HG03066 (cell line): ENCODE results near the gene HAS3.

Experiments used
- ATAC-seq: cut with Tn5 transposase; IDR thresholded peaks from one replicate; pipeline ENCODE4 v1.9.1; 2021; ENCODE audit warnings: low read depth; ENCODE audit not compliant: unreplicated experiment

Gene HAS3

DNA sequence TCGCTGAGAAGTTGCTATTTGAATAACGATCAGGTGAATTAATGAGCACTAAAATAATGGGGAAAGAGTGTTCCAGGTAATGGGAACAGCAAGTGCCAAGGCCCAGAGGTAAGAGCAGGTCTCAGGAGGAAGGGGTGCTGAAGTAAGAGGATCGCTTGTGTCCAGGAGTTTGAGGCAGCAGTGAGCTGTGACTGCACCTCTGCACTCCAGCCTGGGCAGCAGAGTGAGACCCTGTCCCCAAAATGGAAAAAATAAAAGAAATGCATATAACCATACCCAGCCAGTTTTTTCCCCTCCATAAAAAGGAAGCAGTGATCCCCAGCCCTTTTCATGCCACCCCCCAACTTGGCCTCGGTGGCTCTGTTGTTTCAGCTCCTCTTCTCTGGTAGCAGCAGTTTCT is 16.8 kb upstream of the HAS3 start:
- no peak for ATAC-seq

DNA sequence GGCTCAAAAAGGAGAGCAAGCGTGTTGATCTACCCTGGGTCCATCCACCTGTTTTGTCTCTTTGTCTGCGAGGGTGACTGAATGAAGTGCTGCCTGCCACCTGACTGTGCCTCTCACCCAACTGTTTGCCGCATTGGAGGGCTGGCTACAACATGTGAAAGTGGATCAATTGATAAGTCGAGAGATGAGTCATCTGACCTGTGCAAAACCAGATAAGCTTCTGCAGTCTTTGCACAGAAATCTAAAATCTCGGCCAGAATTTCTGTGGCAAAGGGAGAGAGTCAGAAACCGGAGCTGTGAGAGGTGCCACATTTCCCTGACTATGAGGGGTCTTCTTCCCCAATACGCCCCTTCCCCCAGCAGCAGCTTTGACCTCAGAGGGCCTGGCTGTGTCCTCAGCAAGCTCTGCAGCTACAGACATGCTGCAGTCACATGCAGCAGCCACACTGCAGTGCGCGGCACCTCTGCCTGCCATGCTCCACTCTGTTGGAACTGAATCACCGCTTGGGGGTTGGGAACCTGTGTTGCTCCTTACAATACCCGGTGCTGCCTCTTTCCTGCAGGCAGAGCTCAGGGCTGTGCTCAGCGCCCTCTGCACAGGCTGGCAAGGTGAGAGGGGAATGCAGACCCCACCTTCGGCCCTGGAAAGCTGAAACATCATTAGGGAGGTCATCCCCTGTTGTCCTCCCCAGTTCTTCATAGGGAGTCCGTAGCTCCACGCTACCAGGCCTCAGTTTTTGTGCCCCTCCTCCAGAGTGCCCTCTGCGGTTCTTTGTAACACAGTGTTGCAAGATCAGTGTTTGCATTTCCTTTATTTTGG is 16.2 kb upstream of the HAS3 start:
- ATAC-seq = no peak

DNA sequence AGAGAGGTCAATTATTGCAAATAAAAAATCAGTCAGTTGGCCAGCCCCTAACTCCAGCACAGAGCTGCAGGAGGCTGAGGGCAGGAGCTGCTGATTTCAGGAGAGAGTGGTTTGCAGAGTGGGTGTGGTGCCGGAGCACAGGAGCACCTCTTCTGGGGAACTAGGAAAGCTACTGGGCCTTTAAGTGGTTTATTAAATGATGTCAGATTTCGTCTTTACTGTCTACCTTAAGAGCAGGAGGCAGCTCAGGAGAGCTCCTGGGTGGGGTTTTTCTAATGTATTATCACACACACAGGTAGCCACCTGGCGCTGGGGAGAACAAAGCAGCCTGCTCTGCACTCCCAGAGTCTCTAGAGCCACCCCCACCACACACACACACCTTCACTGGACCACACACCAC is 11.5 kb upstream of the HAS3 start:
- ATAC-seq = no peak

DNA sequence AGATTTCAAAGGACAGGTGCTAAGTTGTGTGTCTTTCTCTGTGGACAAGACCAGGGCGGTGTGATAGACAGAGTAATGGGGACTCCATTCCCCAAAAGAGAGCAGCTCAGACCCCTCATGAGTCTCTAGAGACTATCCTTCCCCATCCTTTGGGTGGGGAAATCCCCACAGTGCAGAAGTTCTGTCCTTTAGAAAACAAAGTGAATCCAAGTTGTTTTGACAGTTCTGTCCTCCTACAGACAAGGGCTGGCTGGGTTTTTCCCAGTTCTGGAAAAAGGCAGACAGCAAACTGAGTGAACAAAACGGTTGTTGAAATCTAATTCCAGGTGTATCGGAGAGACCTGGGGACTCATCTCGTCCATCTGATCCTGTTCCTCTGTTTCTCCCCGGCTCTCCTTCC is 11.0 kb upstream of the HAS3 start:
- ATAC-seq = no peak

DNA sequence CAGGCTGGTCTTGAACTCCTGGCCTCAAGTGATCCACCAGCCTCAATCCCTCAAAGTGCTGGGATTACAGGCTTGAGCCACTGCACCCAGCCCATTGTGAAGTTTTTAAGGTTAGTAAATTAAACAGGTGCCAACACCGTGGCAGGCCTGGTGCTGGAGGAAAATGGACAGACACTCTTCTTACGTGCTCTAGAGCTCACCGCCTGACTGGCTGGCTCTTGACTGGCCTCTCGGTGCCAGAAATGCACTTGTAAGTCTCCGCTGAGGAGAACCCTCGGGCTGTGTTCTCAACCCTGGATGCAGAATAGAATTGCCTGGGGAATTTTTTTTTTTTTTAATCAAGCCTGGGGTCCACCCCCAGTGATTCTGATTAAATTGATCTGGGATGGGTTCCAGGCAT is 10.3 kb upstream of the HAS3 start:
- ATAC-seq = no peak

DNA sequence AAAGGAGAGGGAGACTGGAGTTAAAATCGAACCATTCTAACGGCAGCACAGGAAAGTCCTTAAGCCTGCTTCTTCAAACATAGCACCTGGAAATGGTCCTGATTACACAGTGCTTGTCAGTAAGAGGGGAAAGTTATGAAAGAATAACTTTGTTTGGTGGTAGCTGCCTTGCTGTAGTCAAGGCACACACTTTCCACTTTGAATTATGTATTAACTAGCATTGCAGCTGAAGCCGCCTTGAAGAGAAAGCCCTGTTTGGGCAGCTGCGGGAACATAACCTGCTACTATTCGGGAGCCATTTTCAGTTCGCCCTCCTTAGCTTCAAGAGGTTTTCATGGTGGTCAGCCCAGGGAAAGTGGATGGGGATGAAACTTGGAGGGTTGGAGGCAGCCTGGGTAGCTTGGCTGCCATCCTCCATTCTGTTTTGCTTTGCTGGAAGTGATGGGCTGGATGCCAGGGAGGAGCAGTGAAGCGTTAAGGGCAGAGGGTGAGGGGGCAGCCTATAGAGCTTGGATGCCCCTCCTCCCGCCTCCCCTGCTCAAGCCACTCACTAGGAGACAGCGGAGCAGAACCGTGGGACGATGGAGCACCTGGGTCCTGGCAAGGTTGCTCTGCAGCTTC is 5.3 kb upstream of the HAS3 start:
- no peak for ATAC-seq

DNA sequence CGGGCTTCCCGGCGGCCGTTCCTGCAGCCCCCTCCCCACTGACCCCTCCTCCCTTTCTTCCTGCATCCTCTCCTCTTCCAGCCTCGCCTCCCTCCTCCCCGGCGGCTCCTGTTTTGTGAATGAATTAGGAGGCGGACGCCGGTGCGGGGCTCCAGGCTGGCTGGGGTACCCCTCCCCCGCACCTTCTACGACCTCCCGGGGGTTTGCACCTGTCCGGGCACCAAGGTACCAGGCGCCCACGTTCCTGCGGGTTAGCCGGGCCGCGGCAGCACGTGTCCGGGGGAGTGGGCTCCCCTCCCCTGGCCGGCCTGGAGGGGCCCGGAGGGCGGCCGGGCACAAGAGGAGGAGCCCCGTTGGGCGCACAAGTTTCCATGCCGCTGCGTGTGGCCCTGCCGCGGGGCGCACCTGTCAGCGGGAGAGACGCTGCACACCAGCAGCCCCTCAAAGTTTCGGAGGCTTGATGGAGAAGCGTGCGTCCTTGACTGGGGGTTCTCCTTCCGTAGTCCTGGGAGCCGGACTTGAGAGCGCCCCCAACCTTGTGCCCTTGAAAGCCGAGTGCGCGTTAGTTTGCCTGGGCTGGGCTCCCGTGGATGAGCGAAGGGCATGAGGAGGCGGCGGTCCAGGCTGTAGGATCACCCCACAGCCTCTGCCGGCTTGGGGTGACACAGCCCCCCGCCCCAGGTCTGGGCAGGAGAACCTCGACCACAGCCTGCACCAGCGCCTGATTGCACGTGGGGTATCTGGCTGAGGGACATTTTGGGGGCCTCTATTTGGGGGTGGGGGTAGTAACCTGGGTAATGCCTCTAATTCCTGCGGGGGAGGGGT is 1.2 kb downstream of the HAS3 start:
- no peak for ATAC-seq

DNA sequence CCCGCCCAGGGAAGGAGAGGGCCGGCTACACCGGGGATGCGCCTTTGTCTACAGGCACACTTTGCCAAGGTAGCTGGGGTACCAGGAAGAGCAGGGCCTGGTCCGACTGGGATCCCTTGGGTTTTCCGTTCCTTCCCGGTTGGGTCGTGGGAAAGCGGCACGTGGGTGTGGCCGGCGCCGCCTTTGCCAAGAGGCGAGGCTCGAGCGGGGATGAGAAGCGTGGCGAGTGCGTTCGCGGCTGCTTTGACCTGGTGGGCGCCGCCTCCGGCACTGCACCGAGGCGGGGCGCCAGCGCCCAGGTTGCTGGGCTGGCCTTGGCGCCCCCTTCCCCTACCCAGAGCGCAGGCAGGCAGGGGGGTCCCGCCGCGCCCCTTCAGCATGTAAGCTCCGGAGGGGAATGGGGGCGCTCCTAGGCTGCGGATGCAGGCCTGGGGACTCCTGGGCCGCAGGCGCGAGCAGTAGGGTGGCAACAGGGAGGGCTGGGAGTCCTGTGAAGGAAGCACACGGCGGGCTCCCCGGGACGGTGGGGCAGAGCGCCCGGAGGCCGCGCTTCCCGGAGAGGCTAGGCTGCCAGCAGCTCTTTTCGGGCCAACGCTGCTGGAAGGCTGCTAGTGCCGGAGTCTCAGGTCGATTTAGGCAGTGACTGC is 2.0 kb downstream of the HAS3 start:
- ATAC-seq = no peak

DNA sequence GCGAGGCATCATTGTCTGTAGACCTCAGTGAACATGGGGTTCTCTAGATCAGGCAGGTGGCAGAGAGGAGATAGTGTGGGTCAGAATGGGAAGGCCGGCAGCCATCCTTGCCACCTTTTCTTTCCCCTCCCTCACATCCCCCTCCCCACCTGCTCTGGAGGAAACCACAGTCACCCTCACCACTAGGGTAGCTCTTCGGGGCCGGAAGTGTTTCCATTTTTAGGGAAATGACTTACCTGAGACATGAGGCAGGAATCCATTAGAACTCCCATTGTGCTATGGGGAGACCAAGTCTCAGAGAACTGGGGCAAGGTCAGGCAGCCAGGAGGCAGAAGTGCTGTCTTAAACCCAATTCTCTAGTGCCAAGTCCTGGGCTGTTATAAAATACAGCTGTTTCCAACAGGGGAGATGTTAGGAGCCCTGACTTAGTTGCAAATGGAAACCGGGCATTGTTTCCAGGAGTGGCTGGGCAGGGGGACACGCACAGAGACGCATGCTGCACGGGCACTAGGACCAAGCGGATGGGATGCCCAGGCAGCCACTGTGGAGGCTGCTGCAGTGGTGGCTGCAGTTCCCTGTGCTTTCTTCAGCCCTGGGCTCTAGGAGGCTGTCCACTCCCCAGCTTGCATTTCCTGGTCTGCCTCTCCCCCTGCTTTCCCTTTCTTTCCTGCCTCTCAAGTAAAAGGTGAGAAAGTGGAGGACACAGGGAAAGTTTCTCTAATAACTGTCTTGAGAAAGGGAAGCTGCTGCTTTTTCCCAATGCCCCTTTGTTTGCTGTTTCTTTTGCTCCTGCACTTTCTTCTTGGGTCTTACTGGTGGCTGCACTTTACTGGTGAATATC is 2.8 kb downstream of the HAS3 start:
- ATAC-seq = no peak

DNA sequence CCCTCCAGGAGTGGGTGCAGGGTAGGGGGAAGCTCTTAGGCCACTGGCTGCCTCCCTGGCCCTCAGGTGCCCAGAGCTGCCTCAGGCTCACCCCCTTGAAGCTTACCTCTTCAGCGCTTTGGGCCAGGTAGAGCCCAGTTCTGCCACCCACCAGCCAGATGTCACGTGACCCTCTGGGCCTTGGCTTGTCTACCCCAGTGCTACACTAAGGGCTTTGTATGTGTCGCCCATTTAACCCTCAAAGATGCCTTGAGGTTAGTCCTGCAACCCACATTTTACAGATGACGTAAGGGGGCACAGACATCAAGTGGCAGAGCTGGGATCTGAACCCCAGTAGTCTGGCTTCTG is 3.4 kb downstream of the HAS3 start:
- ATAC-seq = no peak

DNA sequence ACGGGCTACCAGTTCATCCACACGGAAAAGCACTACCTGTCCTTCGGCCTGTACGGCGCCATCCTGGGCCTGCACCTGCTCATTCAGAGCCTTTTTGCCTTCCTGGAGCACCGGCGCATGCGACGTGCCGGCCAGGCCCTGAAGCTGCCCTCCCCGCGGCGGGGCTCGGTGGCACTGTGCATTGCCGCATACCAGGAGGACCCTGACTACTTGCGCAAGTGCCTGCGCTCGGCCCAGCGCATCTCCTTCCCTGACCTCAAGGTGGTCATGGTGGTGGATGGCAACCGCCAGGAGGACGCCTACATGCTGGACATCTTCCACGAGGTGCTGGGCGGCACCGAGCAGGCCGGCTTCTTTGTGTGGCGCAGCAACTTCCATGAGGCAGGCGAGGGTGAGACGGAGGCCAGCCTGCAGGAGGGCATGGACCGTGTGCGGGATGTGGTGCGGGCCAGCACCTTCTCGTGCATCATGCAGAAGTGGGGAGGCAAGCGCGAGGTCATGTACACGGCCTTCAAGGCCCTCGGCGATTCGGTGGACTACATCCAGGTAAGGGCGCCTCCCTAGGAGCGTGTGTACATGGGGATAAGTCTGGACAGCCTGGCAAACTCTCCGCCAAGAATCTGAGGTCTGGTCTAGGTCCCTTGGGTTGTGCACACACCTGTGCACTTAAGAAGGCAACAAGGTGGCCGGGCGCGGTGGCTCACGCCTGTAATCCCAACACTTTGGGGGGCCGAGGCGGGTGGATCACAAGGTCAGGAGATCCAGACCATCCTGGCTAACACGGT is 4.2 kb downstream of the HAS3 start:
- ATAC-seq = no peak

DNA sequence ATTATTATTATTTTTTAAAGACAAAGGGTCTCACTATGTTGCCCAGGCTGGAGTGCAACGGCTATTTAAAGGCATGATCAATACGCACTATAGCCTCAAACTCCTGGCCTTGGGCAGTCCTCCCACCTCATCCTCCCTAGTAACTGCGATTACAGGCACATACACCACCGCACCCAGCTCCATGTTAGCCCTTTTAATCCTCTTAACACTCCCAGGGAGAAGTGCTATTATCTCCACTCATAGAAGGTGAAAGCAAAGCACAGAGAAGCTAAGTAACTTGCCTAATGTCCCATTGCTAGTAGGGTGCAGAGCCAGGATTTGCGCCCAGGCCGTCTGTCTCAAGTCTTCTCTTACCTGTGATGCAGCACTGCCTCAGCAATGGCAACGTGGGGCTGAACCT is 5.0 kb downstream of the HAS3 start:
- ATAC-seq = no peak

DNA sequence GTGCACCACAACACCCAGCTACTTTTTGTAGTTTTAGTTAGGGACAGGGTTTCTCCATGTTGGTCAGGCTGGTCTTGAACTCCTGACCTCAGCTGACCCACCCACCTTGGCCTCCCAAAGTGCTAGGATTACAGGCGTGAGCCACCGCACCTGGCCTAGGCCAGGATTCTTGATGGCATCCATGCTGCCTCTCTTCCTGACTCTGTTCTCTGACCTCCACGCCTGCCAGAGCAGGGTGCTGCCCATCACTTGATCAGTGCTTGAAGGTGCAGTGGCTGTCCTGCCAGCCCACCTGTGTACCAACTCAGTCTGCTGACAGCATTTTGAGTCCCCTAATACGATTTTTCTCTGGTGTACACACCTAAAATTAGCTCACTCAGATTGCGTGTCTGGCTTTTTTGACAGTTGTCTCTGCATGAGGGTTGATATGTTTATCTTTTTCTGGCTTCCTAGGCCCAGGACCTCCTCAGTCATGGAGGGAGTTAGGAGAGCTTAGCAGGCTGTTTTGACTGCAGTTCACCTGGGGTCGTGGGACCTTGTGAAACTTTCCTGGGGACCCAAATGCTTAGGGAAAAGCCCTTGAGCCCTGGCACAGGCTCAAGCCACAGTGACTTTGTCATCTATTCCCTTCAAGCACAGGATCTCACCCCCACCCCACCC is 5.9 kb downstream of the HAS3 start:
- ATAC-seq = no peak

DNA sequence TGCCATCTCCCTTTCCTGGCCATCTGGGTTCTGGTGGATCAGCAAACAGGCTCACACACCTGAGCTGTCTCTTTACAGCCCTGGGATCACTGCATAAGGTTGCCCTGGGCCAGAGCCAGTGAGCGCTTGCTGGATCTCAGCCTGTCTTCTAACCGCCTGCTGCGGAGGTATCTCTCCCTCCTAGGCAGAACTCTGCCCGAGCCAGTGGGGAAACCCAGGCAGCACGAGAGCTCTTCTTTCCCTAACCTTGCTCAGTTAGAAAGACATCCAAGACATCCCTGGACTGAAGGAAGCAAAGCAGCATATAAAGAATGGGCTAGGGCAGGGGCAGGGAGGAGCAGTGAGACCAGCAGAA is 6.4 kb downstream of the HAS3 start:
- ATAC-seq = no peak

DNA sequence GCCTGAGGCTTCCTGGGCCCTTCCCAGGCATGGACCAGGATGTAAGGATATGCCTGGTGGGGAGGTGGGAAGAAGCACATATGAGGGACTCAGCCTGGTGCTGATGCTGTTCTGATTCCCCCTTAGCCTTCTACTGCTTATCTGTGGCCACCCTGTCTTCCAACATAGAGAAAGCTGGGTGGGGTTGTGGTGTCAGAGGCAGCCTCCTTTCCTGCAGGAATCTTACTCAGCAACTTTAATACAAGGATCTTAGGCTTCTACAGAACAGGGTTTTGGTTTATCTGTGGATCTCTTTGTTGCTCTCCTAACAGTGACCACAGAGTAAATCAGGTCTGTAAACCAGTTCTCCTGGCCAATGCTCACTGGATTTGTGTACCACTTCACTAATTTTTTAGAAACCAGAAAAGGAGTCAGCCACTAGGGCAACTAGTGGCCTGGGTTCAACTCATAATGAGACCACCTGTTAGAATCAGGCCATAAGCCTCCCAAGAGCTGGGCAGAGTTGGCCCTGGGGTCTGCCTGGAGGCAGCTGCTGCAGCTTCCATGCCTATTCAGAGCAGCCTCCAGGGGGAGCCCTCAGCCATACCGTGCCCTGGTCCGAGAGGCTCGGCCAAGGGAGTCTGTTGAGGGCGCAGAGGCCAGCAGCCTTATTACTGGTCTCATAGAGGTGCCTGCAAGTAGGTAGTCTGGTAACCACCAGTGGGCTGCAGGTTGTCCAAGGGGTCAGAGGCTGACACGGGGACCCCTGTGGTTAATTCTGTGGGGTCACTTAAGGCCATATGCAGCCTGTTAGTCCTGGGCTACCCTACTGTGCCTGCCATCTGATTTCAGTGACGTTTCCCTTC is 7.1 kb downstream of the HAS3 start:
- no peak for ATAC-seq

DNA sequence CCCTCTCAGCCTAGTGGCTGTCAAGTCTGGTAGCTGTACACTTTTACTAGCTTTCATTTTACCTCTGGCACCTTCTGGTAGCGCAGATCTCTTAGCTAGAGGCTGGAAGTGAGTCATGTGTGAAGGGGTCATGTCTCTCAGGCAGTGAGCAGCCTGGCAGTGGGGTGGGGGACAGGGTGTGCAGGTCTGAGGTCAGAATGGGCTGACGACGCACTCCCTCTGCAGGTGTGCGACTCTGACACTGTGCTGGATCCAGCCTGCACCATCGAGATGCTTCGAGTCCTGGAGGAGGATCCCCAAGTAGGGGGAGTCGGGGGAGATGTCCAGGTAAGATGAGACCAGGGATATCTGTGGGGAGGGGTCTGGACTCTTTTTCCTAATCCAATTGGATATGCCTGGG is 7.8 kb downstream of the HAS3 start:
- ATAC-seq = no peak

DNA sequence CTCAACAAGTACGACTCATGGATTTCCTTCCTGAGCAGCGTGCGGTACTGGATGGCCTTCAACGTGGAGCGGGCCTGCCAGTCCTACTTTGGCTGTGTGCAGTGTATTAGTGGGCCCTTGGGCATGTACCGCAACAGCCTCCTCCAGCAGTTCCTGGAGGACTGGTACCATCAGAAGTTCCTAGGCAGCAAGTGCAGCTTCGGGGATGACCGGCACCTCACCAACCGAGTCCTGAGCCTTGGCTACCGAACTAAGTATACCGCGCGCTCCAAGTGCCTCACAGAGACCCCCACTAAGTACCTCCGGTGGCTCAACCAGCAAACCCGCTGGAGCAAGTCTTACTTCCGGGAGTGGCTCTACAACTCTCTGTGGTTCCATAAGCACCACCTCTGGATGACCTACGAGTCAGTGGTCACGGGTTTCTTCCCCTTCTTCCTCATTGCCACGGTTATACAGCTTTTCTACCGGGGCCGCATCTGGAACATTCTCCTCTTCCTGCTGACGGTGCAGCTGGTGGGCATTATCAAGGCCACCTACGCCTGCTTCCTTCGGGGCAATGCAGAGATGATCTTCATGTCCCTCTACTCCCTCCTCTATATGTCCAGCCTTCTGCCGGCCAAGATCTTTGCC is 9.0 kb downstream of the HAS3 start:
- no peak for ATAC-seq

DNA sequence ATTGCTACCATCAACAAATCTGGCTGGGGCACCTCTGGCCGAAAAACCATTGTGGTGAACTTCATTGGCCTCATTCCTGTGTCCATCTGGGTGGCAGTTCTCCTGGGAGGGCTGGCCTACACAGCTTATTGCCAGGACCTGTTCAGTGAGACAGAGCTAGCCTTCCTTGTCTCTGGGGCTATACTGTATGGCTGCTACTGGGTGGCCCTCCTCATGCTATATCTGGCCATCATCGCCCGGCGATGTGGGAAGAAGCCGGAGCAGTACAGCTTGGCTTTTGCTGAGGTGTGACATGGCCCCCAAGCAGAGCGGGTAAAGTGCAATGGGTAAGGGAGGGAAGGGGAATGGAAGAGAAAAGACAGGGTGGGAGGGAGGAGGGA is 9.5 kb downstream of the HAS3 start:
- no peak for ATAC-seq
